ENCODE results near the gene STAB2.
"Not testable (repeated sequence)": the region's sequence is repeated elsewhere in the genome, so short reads cannot be mapped to it uniquely, and the experiment has no call there.

STAB2 gene

GRCh38 chr12:103637429-103637828 lies 50.4 kb downstream of the STAB2 start:
- Histone ChIP-seq H3K9ac (ENCODE audit: low read length) (no peak overlapping the region), H3K4me3 (ENCODE audit: low read length) (no peak overlapping the region), H3K27ac (ENCODE audit: low read depth, low read length) (no peak overlapping the region), H3K36me3 (ENCODE audit: control insufficient read depth, insufficient read depth, low read length) (no peaks in the 10 kb centered on the region), H3K4me1 (ENCODE audit: control insufficient read depth, insufficient read depth, low read length) (peaks cover 2% of the 10 kb centered on the region), H3K27me3 (ENCODE audit: control insufficient read depth, insufficient read depth, low read length) (no peaks in the 10 kb centered on the region)

DNA sequence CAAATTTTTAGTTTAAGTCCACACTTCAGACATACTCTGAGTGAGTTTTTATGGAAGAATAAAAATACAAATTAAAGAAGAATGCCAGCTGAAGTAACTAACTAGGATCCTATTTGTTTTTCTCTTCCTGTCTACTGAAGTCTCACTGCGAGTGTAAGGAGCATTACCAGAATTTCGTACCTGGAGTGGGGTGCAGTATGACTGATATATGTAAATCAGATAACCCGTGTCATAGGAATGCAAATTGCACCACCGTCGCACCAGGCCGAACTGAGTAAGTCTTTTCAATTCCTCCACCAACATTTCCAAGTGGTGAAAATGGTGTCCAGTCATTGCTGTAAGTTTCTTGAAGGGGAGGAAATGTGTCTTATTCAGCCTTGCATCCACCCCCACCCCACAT lies 52.9 kb downstream of the STAB2 start:
- no peaks in the 10 kb centered on the region for H3K36me3 ChIP-seq (ENCODE audit: control insufficient read depth, insufficient read depth, low read length)
- no peak overlapping the region for H3K4me3 ChIP-seq (ENCODE audit: low read length)
- no peak overlapping the region for H3K9ac ChIP-seq (ENCODE audit: low read length)
- no peaks in the 10 kb centered on the region for H3K27me3 ChIP-seq (ENCODE audit: control insufficient read depth, insufficient read depth, low read length)
- no peak overlapping the region for H3K27ac ChIP-seq (ENCODE audit: low read depth, low read length)
- H3K4me1 ChIP-seq (ENCODE audit: control insufficient read depth, insufficient read depth, low read length) = peaks cover 11% of the 10 kb centered on the region

DNA sequence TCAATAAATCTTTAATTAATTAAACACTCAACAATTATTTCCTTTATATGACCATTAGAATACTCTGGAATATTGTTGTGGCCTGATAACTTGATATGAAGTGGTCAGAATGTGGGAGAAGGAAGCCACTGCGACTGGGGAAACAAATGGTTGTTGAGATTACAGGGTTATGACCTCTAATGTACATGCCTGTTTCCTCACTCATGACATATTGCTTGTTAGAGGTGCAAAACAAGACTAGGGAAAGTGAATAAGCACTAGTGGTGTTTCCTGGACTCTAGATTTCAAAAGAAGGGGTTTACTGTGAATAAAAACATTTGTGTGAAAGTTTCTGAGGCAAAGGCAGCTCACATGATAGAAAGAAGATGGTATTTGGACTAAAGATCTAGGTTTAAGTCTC lies 53.3 kb downstream of the STAB2 start:
- no peak overlapping the region for H3K4me3 ChIP-seq (ENCODE audit: low read length)
- H3K9ac ChIP-seq (ENCODE audit: low read length) = no peak overlapping the region
- no peaks in the 10 kb centered on the region for H3K36me3 ChIP-seq (ENCODE audit: control insufficient read depth, insufficient read depth, low read length)
- H3K27me3 ChIP-seq (ENCODE audit: control insufficient read depth, insufficient read depth, low read length) = no peaks in the 10 kb centered on the region
- H3K4me1 ChIP-seq (ENCODE audit: control insufficient read depth, insufficient read depth, low read length) = peaks cover 13% of the 10 kb centered on the region
- H3K27ac ChIP-seq (ENCODE audit: low read depth, low read length) = no peak overlapping the region

GRCh38 chr12:103640831-103641230 lies 53.8 kb downstream of the STAB2 start:
- no peak overlapping the region for H3K9ac ChIP-seq (ENCODE audit: low read length)
- H3K4me1 ChIP-seq (ENCODE audit: control insufficient read depth, insufficient read depth, low read length) = peaks cover 16% of the 10 kb centered on the region

GRCh38 chr12:103642240-103642864 lies 55.3 kb downstream of the STAB2 start:
- Histone ChIP-seq H3K9ac (ENCODE audit: low read length) (no peak overlapping the region), H3K4me1 (ENCODE audit: control insufficient read depth, insufficient read depth, low read length) (peaks cover 21% of the 10 kb centered on the region), H3K27ac (ENCODE audit: low read depth, low read length) (peak overlapping the region; percentile 57), H3K36me3 (ENCODE audit: control insufficient read depth, insufficient read depth, low read length) (no peaks in the 10 kb centered on the region), H3K27me3 (ENCODE audit: control insufficient read depth, insufficient read depth, low read length) (no peaks in the 10 kb centered on the region), H3K4me3 (ENCODE audit: low read length) (no peak overlapping the region)

More at GRCh38 chr12:103640831-103641230, 53.8 kb downstream of the STAB2 start:
- no peak overlapping the region for H3K27ac ChIP-seq (ENCODE audit: low read depth, low read length)
- no peak overlapping the region for H3K4me3 ChIP-seq (ENCODE audit: low read length)
- no peaks in the 10 kb centered on the region for H3K36me3 ChIP-seq (ENCODE audit: control insufficient read depth, insufficient read depth, low read length)
- H3K27me3 ChIP-seq (ENCODE audit: control insufficient read depth, insufficient read depth, low read length) = no peaks in the 10 kb centered on the region

GRCh38 chr12:103645202-103645601 lies 58.1 kb downstream of the STAB2 start:
- H3K36me3 ChIP-seq (ENCODE audit: control insufficient read depth, insufficient read depth, low read length) = no peaks in the 10 kb centered on the region
- H3K27ac ChIP-seq (ENCODE audit: low read depth, low read length) = peak overlapping the region; percentile 69
- peaks cover 23% of the 10 kb centered on the region for H3K4me1 ChIP-seq (ENCODE audit: control insufficient read depth, insufficient read depth, low read length)
- H3K27me3 ChIP-seq (ENCODE audit: control insufficient read depth, insufficient read depth, low read length) = no peaks in the 10 kb centered on the region
- no peak overlapping the region for H3K9ac ChIP-seq (ENCODE audit: low read length)
- no peak overlapping the region for H3K4me3 ChIP-seq (ENCODE audit: low read length)

DNA sequence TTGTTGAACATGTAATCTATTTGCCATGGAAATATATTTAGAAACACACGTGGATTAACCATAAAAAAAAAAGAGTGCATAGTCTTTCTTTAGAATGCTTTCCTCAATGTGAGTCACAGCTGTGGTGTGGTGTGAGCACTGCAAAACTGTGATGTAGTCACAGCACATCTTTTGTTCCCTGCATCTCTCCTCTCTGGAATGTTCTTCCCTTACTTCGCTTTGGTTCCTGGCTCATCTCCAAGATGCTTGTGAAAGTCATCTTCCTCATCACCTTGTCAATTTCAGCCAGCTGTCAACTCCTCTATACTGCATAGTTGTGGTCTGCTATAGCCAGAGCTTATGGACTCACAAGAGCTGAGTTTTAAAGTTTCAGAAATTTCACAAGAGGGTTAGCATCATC lies 60.2 kb downstream of the STAB2 start:
- Histone ChIP-seq H3K9ac (ENCODE audit: low read length) (no peak overlapping the region), H3K4me3 (ENCODE audit: low read length) (no peak overlapping the region), H3K36me3 (ENCODE audit: control insufficient read depth, insufficient read depth, low read length) (no peaks in the 10 kb centered on the region), H3K27me3 (ENCODE audit: control insufficient read depth, insufficient read depth, low read length) (no peaks in the 10 kb centered on the region), H3K27ac (ENCODE audit: low read depth, low read length) (no peak overlapping the region), H3K4me1 (ENCODE audit: control insufficient read depth, insufficient read depth, low read length) (peaks cover 23% of the 10 kb centered on the region)

- Histone ChIP-seq H3K4me3 (ENCODE audit: low read length) (no peak overlapping the region), H3K4me1 (ENCODE audit: control insufficient read depth, insufficient read depth, low read length) (peaks cover 5% of the 10 kb centered on the region)
Measured at GRCh38 chr12:103652808-103653207, 65.7 kb downstream of the STAB2 start.

GRCh38 chr12:103653568-103654173 lies 66.6 kb downstream of the STAB2 start:
- H3K4me3 ChIP-seq (ENCODE audit: low read length); H3K4me1 ChIP-seq (ENCODE audit: control insufficient read depth, insufficient read depth, low read length); H3K36me3 ChIP-seq (ENCODE audit: control insufficient read depth, insufficient read depth, low read length); H3K27ac ChIP-seq (ENCODE audit: low read depth, low read length); H3K9ac ChIP-seq (ENCODE audit: low read length); H3K27me3 ChIP-seq (ENCODE audit: control insufficient read depth, insufficient read depth, low read length): not testable (repeated sequence)

More at GRCh38 chr12:103652808-103653207, 65.7 kb downstream of the STAB2 start:
- Histone ChIP-seq H3K27me3 (ENCODE audit: control insufficient read depth, insufficient read depth, low read length) (no peaks in the 10 kb centered on the region), H3K27ac (ENCODE audit: low read depth, low read length) (no peak overlapping the region), H3K36me3 (ENCODE audit: control insufficient read depth, insufficient read depth, low read length) (no peaks in the 10 kb centered on the region), H3K9ac (ENCODE audit: low read length) (no peak overlapping the region)

DNA sequence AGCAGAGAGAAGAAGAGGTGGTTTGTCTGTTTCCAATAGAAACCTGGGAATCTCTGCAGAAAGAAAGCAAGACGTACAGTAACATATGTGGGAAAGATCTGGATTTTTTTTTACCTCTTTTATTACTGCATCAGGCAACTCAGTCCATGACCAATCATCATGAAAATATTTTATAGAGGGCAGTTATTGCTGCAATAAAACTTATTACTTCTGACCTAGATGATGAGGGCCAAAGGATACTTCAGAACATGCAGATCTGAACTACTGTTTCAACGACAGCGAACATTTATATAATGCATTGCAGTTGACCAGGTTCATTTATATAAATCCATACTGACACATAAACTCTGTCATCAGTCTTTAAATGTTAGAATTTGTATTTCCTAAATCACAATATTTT lies 67.7 kb downstream of the STAB2 start:
- Histone ChIP-seq H3K9ac (ENCODE audit: low read length) (no peak overlapping the region), H3K36me3 (ENCODE audit: control insufficient read depth, insufficient read depth, low read length) (no peaks in the 10 kb centered on the region), H3K4me3 (ENCODE audit: low read length) (no peak overlapping the region), H3K27me3 (ENCODE audit: control insufficient read depth, insufficient read depth, low read length) (no peaks in the 10 kb centered on the region), H3K4me1 (ENCODE audit: control insufficient read depth, insufficient read depth, low read length) (peaks cover 8% of the 10 kb centered on the region), H3K27ac (ENCODE audit: low read depth, low read length) (no peak overlapping the region)

DNA sequence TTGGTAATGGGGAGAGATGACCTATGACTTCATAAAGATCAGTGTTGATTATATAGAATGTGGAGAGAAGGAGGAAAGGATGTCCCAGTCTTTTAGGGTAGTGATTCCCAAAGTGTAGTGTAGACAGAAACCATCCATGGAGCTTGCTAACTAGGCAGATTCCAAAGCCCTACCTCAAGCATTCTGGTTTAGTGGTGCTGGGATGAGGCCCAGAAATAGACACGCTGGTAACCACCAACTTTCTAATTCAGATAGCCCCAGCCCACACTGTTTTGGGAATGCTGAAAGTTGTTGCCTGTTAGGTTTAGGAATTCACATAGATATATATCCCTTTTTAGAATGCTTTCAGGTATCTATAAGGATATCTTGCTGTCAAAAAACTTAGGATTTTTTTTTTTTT lies 69.2 kb downstream of the STAB2 start:
- H3K4me1 ChIP-seq (ENCODE audit: control insufficient read depth, insufficient read depth, low read length) = peaks cover 8% of the 10 kb centered on the region

DNA sequence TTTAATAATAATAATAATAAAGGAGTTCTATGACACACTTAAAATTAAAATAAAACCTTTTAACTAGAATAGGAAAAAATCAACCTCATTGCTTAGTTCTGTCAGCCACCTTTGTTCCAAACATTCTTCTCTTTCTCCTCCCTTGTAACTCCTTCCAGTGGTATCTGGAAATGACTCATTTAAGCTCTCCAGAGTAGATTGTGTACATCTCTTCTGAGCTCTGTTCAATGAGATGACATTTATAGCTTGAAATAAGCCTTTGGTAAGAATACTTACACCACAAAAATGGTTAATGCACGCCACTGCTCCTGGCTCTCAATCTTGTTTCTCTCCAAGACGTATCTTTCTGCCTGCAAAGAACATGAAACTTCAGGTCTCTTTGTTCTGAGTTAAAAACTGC lies 70.3 kb downstream of the STAB2 start:
- no peak overlapping the region for H3K4me3 ChIP-seq (ENCODE audit: low read length)
- H3K4me1 ChIP-seq (ENCODE audit: control insufficient read depth, insufficient read depth, low read length) = peaks cover 8% of the 10 kb centered on the region
- no peaks in the 10 kb centered on the region for H3K36me3 ChIP-seq (ENCODE audit: control insufficient read depth, insufficient read depth, low read length)
- no peak overlapping the region for H3K27ac ChIP-seq (ENCODE audit: low read depth, low read length)
- H3K27me3 ChIP-seq (ENCODE audit: control insufficient read depth, insufficient read depth, low read length) = no peaks in the 10 kb centered on the region
- H3K9ac ChIP-seq (ENCODE audit: low read length) = no peak overlapping the region

More for the DNA sequence above, 69.2 kb downstream of the STAB2 start:
- Histone ChIP-seq H3K4me3 (ENCODE audit: low read length) (no peak overlapping the region), H3K27ac (ENCODE audit: low read depth, low read length) (no peak overlapping the region), H3K9ac (ENCODE audit: low read length) (no peak overlapping the region), H3K36me3 (ENCODE audit: control insufficient read depth, insufficient read depth, low read length) (no peaks in the 10 kb centered on the region), H3K27me3 (ENCODE audit: control insufficient read depth, insufficient read depth, low read length) (no peaks in the 10 kb centered on the region)

GRCh38 chr12:103664626-103665025 lies 77.6 kb downstream of the STAB2 start:
- no peaks in the 10 kb centered on the region for H3K27me3 ChIP-seq (ENCODE audit: control insufficient read depth, insufficient read depth, low read length)

More at GRCh38 chr12:103664626-103665025, 77.6 kb downstream of the STAB2 start:
- no peaks in the 10 kb centered on the region for H3K4me1 ChIP-seq (ENCODE audit: control insufficient read depth, insufficient read depth, low read length)
- no peak overlapping the region for H3K9ac ChIP-seq (ENCODE audit: low read length)
- H3K27ac ChIP-seq (ENCODE audit: low read depth, low read length) = no peak overlapping the region
- H3K4me3 ChIP-seq (ENCODE audit: low read length) = no peak overlapping the region
- H3K36me3 ChIP-seq (ENCODE audit: control insufficient read depth, insufficient read depth, low read length) = no peaks in the 10 kb centered on the region

Measured in rectal smooth muscle tissue (tissue), 1 donor.